Prostate gland (tissue), 2 donors: ENCODE measurements around the gene MSANTD7. TPM values are rescaled to one million over a fixed set of nuclear protein-coding genes. Genes with fewer than 3 reads are reported as not detected.
A peak's percentile ranks its signal among the peaks of the same experiment; 100 is the strongest.

Experiments used
- DNase-seq: peaks from one replicate; pipeline ENCODE4 v3.0.0-alpha.2; 2019; ENCODE audit warnings: low spot score
- H3K27ac ChIP-seq, 2 donors: fragments of 200-600 bp; sonication (generic); 2 replicates each; pipeline ENCODE4 v1.5.1; 2017 to 2019
- H3K27me3 ChIP-seq: fragments of 200-600 bp; sonication (generic); replicated peaks from 2 replicates; pipeline ENCODE4 v1.5.1; 2019; ENCODE audit not compliant: insufficient read depth
- H3K36me3 ChIP-seq, 2 donors: fragments of 200-600 bp; sonication (generic); 1 replicate in 1 of 2; 2 replicates in 1 of 2; pipeline versions ENCODE4 v1.5.1 to v1.8.1; 2017 to 2019
- H3K4me1 ChIP-seq: fragments of 200-600 bp; sonication (generic); replicated peaks from 2 replicates; pipeline ENCODE4 v1.5.1; 2019
- H3K4me3 ChIP-seq, 2 donors: fragments of 200-600 bp; sonication (generic); 2 replicates each; pipeline ENCODE4 v1.5.1; 2017 to 2019
- H3K9me3 ChIP-seq: fragments of 200-600 bp; sonication (generic); 2 replicates; pipeline ENCODE4 v1.5.1; 2017
- POLR2A ChIP-seq: fragments of 450-650 bp; IDR thresholded peaks from one replicate; pipeline ENCODE4 v1.6.1; 2016; ENCODE audit warnings: antibody characterized with exemption, mild to moderate bottlenecking
- POLR2AphosphoS5 ChIP-seq: sonication (generic); formaldehyde crosslinking; IDR thresholded peaks from one replicate; pipeline ENCODE4 v1.6.1; 2017; ENCODE audit warnings: antibody characterized with exemption
- WGBS: methylation state at CpG from one replicate; pipeline ENCODE4 v1.1.5; 2018; 5-methylcytosine and 5-hydroxymethylcytosine counted together
- intact Hi-C: fragments of 100-400 bp; cut with DNase I; formaldehyde crosslinking; loops from one replicate; pipeline ENCODE4 v1.14.2; 2022
- total RNA-seq, 2 donors: library from RNA; depleted of rRNA; stranded (reverse); fragments of >200 nt; gene quantifications; one replicate each; pipeline ENCODE4 v1.1.0, GENCODE V29; 2016
- TF ChIP-seq, protein P1 (sequence below), 4 experiments: fragments of 200-600 bp in 2 of 4; fragments of 450-650 bp in 2 of 4; sonication (generic) in 2 of 4; IDR thresholded peaks; 1 replicate in 3 of 4; 2 replicates in 1 of 4; pipeline ENCODE4 v1.5.1; 2016 to 2019; ENCODE audit warnings: antibody characterized with exemption in 4 of 4, mild to moderate bottlenecking in 2 of 4, moderate library complexity in 2 of 4

The MSANTD7 gene
- total RNA-seq, 2 donors from 2014 or later: 9.5 to 13.3 TPM

DNA sequence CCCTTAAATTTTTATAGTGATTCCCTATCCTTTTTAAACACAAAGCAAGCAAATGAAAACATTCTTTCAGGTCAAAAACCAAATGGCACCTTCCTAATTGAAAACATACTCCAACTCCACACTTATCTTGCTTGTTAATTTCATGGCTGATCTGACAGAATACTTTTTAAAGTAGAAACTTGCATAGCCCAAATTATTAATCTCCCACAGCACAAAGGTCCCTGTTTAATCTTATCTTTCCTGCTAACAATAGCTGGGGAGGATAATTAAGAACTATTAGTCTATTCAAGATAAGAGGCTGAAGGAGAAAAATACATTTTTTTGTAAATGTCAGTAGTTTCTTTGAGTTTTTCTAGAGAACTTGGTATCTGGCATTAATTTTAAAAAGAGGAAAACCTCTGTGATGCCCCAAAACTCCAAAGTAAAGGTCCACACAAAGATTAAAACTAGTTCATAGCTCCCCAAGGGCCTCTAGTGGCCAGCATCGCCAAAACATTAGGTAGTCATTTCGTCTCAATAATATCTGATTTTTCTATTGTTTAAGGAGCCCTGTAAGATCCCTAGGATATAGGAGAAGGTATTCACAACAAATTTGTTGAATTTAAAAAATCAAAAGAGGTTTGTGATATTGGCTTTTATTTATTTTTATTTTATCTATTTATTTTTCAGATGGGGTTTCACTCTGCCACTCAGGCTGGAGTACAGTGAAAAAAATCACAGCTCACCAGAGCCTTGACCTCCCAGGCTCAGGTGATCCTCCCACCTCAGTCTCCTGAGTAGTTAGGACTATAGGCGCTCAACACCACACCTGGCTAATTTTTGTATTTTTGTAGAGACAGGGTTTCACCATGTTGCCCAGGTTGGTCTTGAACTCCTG is 15.0 kb upstream of the MSANTD7 start:
- Histone ChIP-seq H3K36me3 (no peaks in the 10 kb centered on the region), H3K9me3 (no peaks in the 10 kb centered on the region), H3K4me1 (no peaks in the 10 kb centered on the region), H3K27ac (no peak overlapping the region), H3K27me3 (no peaks in the 10 kb centered on the region), H3K4me3 (no peak overlapping the region)
- 32% methylated on average over 3 of the region's 3 CpGs for WGBS
- no peak for DNase-seq
- intact Hi-C loops: loop anchor here (2.0 kb wide), 1 partner anchor 324 kb away; no protein-coding TSS in a partner anchor
- TF ChIP-seq POLR2A: no peak
- no peak for TF ChIP-seq POLR2AphosphoS5
- TF ChIP-seq, protein P1, sequence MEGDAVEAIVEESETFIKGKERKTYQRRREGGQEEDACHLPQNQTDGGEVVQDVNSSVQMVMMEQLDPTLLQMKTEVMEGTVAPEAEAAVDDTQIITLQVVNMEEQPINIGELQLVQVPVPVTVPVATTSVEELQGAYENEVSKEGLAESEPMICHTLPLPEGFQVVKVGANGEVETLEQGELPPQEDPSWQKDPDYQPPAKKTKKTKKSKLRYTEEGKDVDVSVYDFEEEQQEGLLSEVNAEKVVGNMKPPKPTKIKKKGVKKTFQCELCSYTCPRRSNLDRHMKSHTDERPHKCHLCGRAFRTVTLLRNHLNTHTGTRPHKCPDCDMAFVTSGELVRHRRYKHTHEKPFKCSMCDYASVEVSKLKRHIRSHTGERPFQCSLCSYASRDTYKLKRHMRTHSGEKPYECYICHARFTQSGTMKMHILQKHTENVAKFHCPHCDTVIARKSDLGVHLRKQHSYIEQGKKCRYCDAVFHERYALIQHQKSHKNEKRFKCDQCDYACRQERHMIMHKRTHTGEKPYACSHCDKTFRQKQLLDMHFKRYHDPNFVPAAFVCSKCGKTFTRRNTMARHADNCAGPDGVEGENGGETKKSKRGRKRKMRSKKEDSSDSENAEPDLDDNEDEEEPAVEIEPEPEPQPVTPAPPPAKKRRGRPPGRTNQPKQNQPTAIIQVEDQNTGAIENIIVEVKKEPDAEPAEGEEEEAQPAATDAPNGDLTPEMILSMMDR (IDR thresholded peaks at IDR 0.05): peak; percentile 11 to 62 (median 50)

DNA sequence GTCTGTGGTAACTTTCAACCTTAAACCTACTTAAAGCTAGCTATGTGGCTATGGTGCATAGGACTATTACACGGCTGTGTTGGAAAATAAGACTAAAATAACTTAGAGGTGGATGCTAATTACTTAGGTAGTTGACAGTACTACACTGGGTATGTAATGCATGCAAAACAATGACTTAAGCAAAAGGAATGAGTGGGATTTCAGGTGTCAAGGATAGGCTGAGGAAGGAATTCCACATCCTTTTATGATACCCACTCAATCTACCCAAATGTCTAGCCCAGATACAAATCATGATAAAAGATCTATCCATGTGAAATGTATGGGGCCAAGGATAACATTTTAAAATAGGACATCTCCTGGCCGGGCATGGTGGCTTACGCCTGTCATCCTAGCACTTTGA is 14.1 kb upstream of the MSANTD7 start:
- Histone ChIP-seq H3K27ac (no peak overlapping the region), H3K27me3 (no peaks in the 10 kb centered on the region), H3K36me3 (no peaks in the 10 kb centered on the region), H3K9me3 (no peaks in the 10 kb centered on the region), H3K4me3 (no peak overlapping the region), H3K4me1 (no peaks in the 10 kb centered on the region)
- intact Hi-C loops: loop anchor here (2.0 kb wide), 1 partner anchor 325 kb away; no protein-coding TSS in a partner anchor
- DNase-seq: no peak
- WGBS: 90% methylated on average over 3 of the region's 3 CpGs
- no peak for TF ChIP-seq POLR2A
- TF ChIP-seq POLR2AphosphoS5: no peak
- TF ChIP-seq, protein P1 (IDR thresholded peaks at IDR 0.05): no peak

DNA sequence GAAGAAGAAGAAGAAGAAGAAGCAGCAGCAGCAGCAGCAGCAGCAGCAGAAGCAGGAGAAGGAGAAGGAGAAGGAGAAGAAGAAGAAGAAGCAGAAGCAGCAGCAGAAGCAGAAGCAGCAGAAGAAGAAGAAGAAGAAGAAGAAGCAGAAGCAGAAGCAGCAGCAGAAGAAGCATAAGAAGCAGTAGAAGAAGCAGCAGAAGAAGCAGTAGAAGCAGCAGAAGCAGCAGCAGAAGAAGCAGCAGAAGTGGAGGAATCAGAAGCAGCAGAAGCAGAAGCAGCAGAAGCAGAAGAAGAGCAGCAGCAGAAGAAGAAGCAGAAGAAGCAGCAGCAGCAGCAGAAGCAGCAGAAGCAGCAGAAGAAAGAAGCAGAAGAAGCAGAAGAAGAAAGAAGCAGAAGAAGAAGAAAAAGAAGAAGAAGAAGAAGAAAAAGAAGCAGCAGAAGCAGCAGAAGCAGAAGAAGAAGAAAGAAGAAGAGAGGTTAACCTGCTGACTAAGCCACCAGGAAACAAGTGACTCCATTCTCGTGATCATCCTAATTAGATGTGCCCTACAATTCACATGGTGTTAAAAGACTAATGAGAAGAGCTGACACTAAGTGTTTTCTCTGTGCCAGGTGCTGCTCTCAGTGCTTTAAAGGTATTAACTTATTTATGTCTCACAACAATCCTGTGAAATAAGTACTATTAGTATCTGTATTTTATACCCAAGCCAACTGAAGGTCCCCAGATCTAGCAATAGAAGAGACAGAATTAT is 11.9 kb upstream of the MSANTD7 start:
- no peak for DNase-seq
- WGBS: 81% methylated on average over 1 of the region's 1 CpG
- Histone ChIP-seq H3K36me3 (no peaks in the 10 kb centered on the region), H3K27ac (no peak overlapping the region), H3K27me3 (no peaks in the 10 kb centered on the region), H3K9me3 (no peaks in the 10 kb centered on the region), H3K4me3 (no peak overlapping the region), H3K4me1 (no peaks in the 10 kb centered on the region)
- TF ChIP-seq POLR2AphosphoS5 (no peak), POLR2A (no peak)
- TF ChIP-seq, protein P1 (IDR thresholded peaks at IDR 0.05): no peak
- intact Hi-C loops: no loop called here

DNA sequence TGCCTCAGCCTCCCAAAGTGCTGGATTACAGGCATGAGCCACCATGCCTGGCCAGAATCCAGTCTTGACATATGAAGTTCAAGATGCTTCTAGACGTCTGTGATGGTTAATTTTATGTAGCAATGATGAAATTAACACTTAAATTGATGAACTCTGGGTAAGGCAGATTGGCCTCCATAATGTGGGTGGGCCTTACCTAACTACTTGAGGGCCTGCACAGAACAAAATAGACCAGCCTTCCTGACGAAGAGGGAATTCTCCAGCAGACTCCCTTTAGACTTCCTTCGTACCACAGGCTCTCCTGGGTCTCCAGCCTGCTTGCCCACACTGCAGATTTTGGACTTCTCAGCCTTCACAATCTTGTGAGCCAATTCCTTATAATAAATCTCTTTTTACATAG is 5.0 kb upstream of the MSANTD7 start:
- Histone ChIP-seq H3K27me3 (no peaks in the 10 kb centered on the region), H3K4me1 (no peaks in the 10 kb centered on the region), H3K36me3 (no peaks in the 10 kb centered on the region), H3K27ac (no peak overlapping the region), H3K4me3 (no peak overlapping the region), H3K9me3 (no peaks in the 10 kb centered on the region)
- 77% methylated on average over 3 of the region's 3 CpGs for WGBS
- intact Hi-C loops: loop anchor here (10.0 kb wide), 2 partner anchors 228 to 262 kb away; partner anchors contain the start of gene RPP38
- no peak for DNase-seq
- TF ChIP-seq POLR2AphosphoS5: no peak
- no peak for TF ChIP-seq POLR2A
- TF ChIP-seq, protein P1 (IDR thresholded peaks at IDR 0.05): no peak
